ENCODE results near the gene RABGAP1. TPM values are rescaled to one million over a fixed set of nuclear protein-coding genes. Genes with fewer than 3 reads are reported as not detected.

RABGAP1 gene
- total RNA-seq, 2 experiments from 2014 or later = 20.6 to 24.9 TPM

GRCh38 chr9:123020796-123021195 lies 80.0 kb downstream of the RABGAP1 start:
- no peak for TF ChIP-seq CTCF (IDR thresholded peaks at IDR 0.05)
- Histone ChIP-seq H3K4me1 (ENCODE audit: insufficient read depth, low read length) (no peaks in the 10 kb centered on the region), H3K4me3 (ENCODE audit: low read length) (no peak overlapping the region), H3K9me3 (ENCODE audit: control insufficient read depth in 1 of 2, insufficient read depth in 1 of 2, low read length in 2 of 2) (no peaks in the 10 kb centered on the region), H3K27me3 (ENCODE audit: control insufficient read depth in 1 of 2, insufficient read depth in 2 of 2, low read length in 2 of 2) (no peaks in the 10 kb centered on the region), H3K36me3 (ENCODE audit: insufficient read depth, low read length) (peaks cover 46% of the 10 kb centered on the region), H3K27ac (ENCODE audit: low read depth in 1 of 2, low read length in 2 of 2) (no peak overlapping the region)
- ChIA-PET POLR2A (no interaction called here), CTCF (interaction anchor here (0.6 kb wide), 2 partner anchors 12 to 414 kb away, joined by 3 read pairs; no protein-coding TSS in a partner anchor)
- intact Hi-C loops (cut with DNase I, micrococcal nuclease) = no loop called here
- DNase-seq (no peak), ATAC-seq (ENCODE audit: poor library complexity) (no peak)
- no peaks in the 10 kb centered on the region for H3K4me1 Mint-ChIP-seq (ENCODE audit: low read depth)
- peaks cover 76% of the 10 kb centered on the region for H3K36me3 Mint-ChIP-seq (ENCODE audit: low read depth)
- H3K27ac Mint-ChIP-seq = no peak overlapping the region
- H3K4me3 Mint-ChIP-seq = no peak overlapping the region
- H3K27me3 Mint-ChIP-seq = no peaks in the 10 kb centered on the region
- H3K9me3 Mint-ChIP-seq = no peaks in the 10 kb centered on the region

- no peak for ATAC-seq (ENCODE audit: poor library complexity)
- Mint-ChIP-seq H3K9me3 (no peaks in the 10 kb centered on the region), H3K27me3 (no peaks in the 10 kb centered on the region), H3K4me3 (no peak overlapping the region), H3K36me3 (ENCODE audit: low read depth) (peaks cover 60% of the 10 kb centered on the region), H3K27ac (no peak overlapping the region), H3K4me1 (ENCODE audit: low read depth) (peaks cover under 1% of the 10 kb centered on the region)
- no peak for TF ChIP-seq CTCF (IDR thresholded peaks at IDR 0.05)
- CTCF ChIA-PET = no interaction called here
- POLR2A ChIA-PET = interaction anchor here (0.7 kb wide), 1 partner anchor 79 kb away, joined by 3 read pairs; no protein-coding TSS in a partner anchor
- no peaks in the 10 kb centered on the region for H3K9me3 ChIP-seq (ENCODE audit: control insufficient read depth in 1 of 2, insufficient read depth in 1 of 2, low read length in 2 of 2)
- H3K4me1 ChIP-seq (ENCODE audit: insufficient read depth, low read length) = no peaks in the 10 kb centered on the region
- H3K27ac ChIP-seq (ENCODE audit: low read depth in 1 of 2, low read length in 2 of 2) = no peak overlapping the region
- H3K36me3 ChIP-seq (ENCODE audit: insufficient read depth, low read length) = peaks cover 23% of the 10 kb centered on the region
- H3K4me3 ChIP-seq (ENCODE audit: low read length) = no peak overlapping the region
- intact Hi-C loops (cut with DNase I, micrococcal nuclease) = no loop called here
- no peak for DNase-seq
- no peaks in the 10 kb centered on the region for H3K27me3 ChIP-seq (ENCODE audit: control insufficient read depth in 1 of 2, insufficient read depth in 2 of 2, low read length in 2 of 2)
Measured at GRCh38 chr9:123026425-123026824, 85.6 kb downstream of the RABGAP1 start.

GRCh38 chr9:123027517-123027916 lies 86.7 kb downstream of the RABGAP1 start:
- DNase-seq = no peak
- no peak for TF ChIP-seq CTCF (IDR thresholded peaks at IDR 0.05)
- peaks cover 16% of the 10 kb centered on the region for H3K36me3 ChIP-seq (ENCODE audit: insufficient read depth, low read length)
- H3K9me3 ChIP-seq (ENCODE audit: control insufficient read depth in 1 of 2, insufficient read depth in 1 of 2, low read length in 2 of 2) = no peaks in the 10 kb centered on the region
- Mint-ChIP-seq H3K27me3 (no peaks in the 10 kb centered on the region), H3K36me3 (ENCODE audit: low read depth) (peaks cover 59% of the 10 kb centered on the region), H3K4me3 (no peak overlapping the region), H3K9me3 (no peaks in the 10 kb centered on the region), H3K4me1 (ENCODE audit: low read depth) (peaks cover 5% of the 10 kb centered on the region), H3K27ac (no peak overlapping the region)
- H3K4me3 ChIP-seq (ENCODE audit: low read length) = no peak overlapping the region
- intact Hi-C loops (cut with DNase I, micrococcal nuclease) = no loop called here
- no peaks in the 10 kb centered on the region for H3K27me3 ChIP-seq (ENCODE audit: control insufficient read depth in 1 of 2, insufficient read depth in 2 of 2, low read length in 2 of 2)
- ChIA-PET CTCF (no interaction called here), POLR2A (no interaction called here)
- no peaks in the 10 kb centered on the region for H3K4me1 ChIP-seq (ENCODE audit: insufficient read depth, low read length)
- H3K27ac ChIP-seq (ENCODE audit: low read depth in 1 of 2, low read length in 2 of 2) = no peak overlapping the region
- no peak for ATAC-seq (ENCODE audit: poor library complexity)
